GM12878 (cell line): Measurements from ENCODE around the gene CD58.

ENCODE experiments used
- BMI1 ChIP-seq: fragments of 450-650 bp; IDR thresholded peaks from 2 replicates; pipeline ENCODE4 v1.6.1; 2016; ENCODE audit warnings: mild to moderate bottlenecking, moderate library complexity, borderline replicate concordance
- EP300 ChIP-seq, 2 experiments: fragments of 150-350 bp in 1 of 2; IDR thresholded peaks; 2 replicates each; pipeline ENCODE4 v1.6.1; 2011 to 2012; ENCODE audit warnings: low read depth in 2 of 2, low read length in 2 of 2, borderline replicate concordance in 1 of 2, improper control_type of control experiment in 1 of 2, inconsistent platforms in 1 of 2; ENCODE audit not compliant: control insufficient read depth in 1 of 2
- ESRRA ChIP-seq: IDR thresholded peaks from 2 replicates; pipeline ENCODE4 v1.6.1; 2012; ENCODE audit warnings: mild to moderate bottlenecking, low read length, improper control_type of control experiment
- HDAC2 ChIP-seq: fragments of 200-600 bp; sonication (generic); IDR thresholded peaks from 2 replicates; pipeline ENCODE4 v1.6.1; 2017
- LARP7 ChIP-seq: fragments of 450-650 bp; IDR thresholded peaks from 2 replicates; pipeline ENCODE4 v1.6.1; 2017; ENCODE audit warnings: mild to moderate bottlenecking
- MXI1 ChIP-seq: fragments of 150-350 bp; IDR thresholded peaks from 2 replicates; pipeline ENCODE4 v1.6.1; 2011; ENCODE audit warnings: low read depth, mild to moderate bottlenecking, inconsistent platforms, low read length, improper control_type of control experiment
- YY1 ChIP-seq: IDR thresholded peaks from 2 replicates; pipeline ENCODE4 v1.6.1; 2011; ENCODE audit warnings: low read depth, mild to moderate bottlenecking, low read length
- ZNF24 ChIP-seq: fragments of 450-650 bp; IDR thresholded peaks from 2 replicates; pipeline ENCODE4 v1.6.1; 2017; ENCODE audit warnings: antibody characterized with exemption, mild to moderate bottlenecking
- ZNF274 ChIP-seq: IDR thresholded peaks from one replicate; pipeline ENCODE4 v1.8.0; 2011; ENCODE audit not compliant: insufficient read length, insufficient read depth
- ZZZ3 ChIP-seq: IDR thresholded peaks from 2 replicates; pipeline ENCODE4 v1.6.1; 2011; ENCODE audit warnings: low read depth; ENCODE audit not compliant: control insufficient read depth, insufficient read length
- TF ChIP-seq, protein P1 (sequence below): IDR thresholded peaks from 2 replicates; pipeline ENCODE4 v1.6.1; 2012; ENCODE audit warnings: low read length, inconsistent platforms
- TF ChIP-seq, protein P2 (sequence below), 3 experiments: IDR thresholded peaks in 2 of 3; conservative IDR thresholded peaks in 1 of 3; 2 replicates each; pipeline ENCODE4 v1.5.1; 2011; ENCODE audit warnings: low read depth in 3 of 3, low read length in 3 of 3, mild to moderate bottlenecking in 3 of 3, control low read depth in 2 of 3, moderate library complexity in 2 of 3, inconsistent platforms in 1 of 3, mixed read lengths in 1 of 3; ENCODE audit not compliant: control insufficient read depth in 2 of 3, insufficient read depth in 1 of 3; ENCODE audit errors: extremely low read depth in 1 of 3

DNA sequence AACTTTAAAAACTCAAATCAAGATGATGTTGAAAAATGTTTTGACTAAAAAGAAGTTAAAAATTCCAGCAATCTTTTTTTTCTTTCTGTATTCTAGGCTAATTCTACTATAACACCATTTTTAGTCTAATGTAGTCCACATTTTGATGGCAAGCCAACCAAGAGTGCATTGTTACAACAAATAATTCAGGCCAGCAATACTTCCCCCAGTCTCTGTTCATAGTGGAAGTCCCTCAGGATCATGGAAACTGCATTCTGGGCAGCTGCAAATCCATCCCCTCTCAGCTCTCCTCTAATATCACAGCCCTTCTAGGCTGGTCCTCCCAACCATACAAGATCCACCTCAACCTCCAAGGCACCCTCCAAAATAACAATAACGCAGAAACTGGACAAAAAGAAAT is 7.8 kb upstream of the CD58 start:
- no peak for TF ChIP-seq ESRRA
- no peak for TF ChIP-seq HDAC2
- no peak for TF ChIP-seq MXI1
- TF ChIP-seq BMI1, result no peak
- TF ChIP-seq LARP7, result no peak
- TF ChIP-seq ZZZ3, result no peak
- TF ChIP-seq ZNF274, result no peak
- TF ChIP-seq ZNF24, result no peak
- no peak for TF ChIP-seq YY1
- TF ChIP-seq EP300 (IDR thresholded peaks at IDR 0.05; ENCODE audit: borderline replicate concordance in 1 of 2, control insufficient read depth in 1 of 2, low read depth in 2 of 2, low read length in 2 of 2), result no peak
- TF ChIP-seq, protein P1, sequence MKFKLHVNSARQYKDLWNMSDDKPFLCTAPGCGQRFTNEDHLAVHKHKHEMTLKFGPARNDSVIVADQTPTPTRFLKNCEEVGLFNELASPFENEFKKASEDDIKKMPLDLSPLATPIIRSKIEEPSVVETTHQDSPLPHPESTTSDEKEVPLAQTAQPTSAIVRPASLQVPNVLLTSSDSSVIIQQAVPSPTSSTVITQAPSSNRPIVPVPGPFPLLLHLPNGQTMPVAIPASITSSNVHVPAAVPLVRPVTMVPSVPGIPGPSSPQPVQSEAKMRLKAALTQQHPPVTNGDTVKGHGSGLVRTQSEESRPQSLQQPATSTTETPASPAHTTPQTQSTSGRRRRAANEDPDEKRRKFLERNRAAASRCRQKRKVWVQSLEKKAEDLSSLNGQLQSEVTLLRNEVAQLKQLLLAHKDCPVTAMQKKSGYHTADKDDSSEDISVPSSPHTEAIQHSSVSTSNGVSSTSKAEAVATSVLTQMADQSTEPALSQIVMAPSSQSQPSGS, result no peak
- TF ChIP-seq, protein P2, sequence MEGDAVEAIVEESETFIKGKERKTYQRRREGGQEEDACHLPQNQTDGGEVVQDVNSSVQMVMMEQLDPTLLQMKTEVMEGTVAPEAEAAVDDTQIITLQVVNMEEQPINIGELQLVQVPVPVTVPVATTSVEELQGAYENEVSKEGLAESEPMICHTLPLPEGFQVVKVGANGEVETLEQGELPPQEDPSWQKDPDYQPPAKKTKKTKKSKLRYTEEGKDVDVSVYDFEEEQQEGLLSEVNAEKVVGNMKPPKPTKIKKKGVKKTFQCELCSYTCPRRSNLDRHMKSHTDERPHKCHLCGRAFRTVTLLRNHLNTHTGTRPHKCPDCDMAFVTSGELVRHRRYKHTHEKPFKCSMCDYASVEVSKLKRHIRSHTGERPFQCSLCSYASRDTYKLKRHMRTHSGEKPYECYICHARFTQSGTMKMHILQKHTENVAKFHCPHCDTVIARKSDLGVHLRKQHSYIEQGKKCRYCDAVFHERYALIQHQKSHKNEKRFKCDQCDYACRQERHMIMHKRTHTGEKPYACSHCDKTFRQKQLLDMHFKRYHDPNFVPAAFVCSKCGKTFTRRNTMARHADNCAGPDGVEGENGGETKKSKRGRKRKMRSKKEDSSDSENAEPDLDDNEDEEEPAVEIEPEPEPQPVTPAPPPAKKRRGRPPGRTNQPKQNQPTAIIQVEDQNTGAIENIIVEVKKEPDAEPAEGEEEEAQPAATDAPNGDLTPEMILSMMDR (IDR thresholded peaks at IDR 0.05 in 2 of 3, conservative IDR thresholded peaks at IDR 0.05 in 1 of 3; ENCODE audit: control insufficient read depth in 2 of 3, extremely low read depth in 1 of 3, insufficient read depth in 1 of 3, low read depth in 3 of 3, low read length in 3 of 3), result no peak
